HCT116 (cell line): ENCODE measurements around the gene LAMP1. TPM values are rescaled to one million over a fixed set of nuclear protein-coding genes. Genes with fewer than 3 reads are reported as not detected.
"Not testable (repeated sequence)": the region's sequence is repeated elsewhere in the genome, so short reads cannot be mapped to it uniquely, and the experiment has no call there.

Source experiments
- ATAC-seq: fragments of 200-7000 bp; cut with Tn5 transposase; 2 replicates; pipeline ENCODE4 v1.9.1; 2020; ENCODE audit warnings: mild to moderate bottlenecking, moderate library complexity
- BruUV-seq: library from RNA; stranded (reverse); fragments of 400-500 nt; replicated peaks from 2 replicates; lab custom pipeline; 2021; lab: Mats Ljungman, UMichigan
- CTCF ChIA-PET: fragments of 300-600 bp; sonication (Branson Sonifier 250); formaldehyde crosslinking; loops from one replicate; lab custom pipeline; 2021; ENCODE audit warnings: antibody characterized with exemption; lab: Charles Lee
- POLR2A ChIA-PET: fragments of 300-600, 350-600 bp; sonication (Branson Sonifier 250); formaldehyde crosslinking; loops from one replicate; lab custom pipeline; 2021; ENCODE audit warnings: antibody characterized with exemption; lab: Charles Lee
- RAD21 ChIA-PET, 2 experiments: fragments of 300-600 bp; sonication (Branson Sonifier 250); formaldehyde crosslinking; loops; one replicate each; lab custom pipeline; 2023; ENCODE audit warnings: low total read pairs in 2 of 2; ENCODE audit not compliant: uncharacterized antibody in 2 of 2, unreplicated experiment in 2 of 2, low non-redundant PET in 1 of 2; lab: Charles Lee
- DNase-seq: peaks from one replicate; pipeline ENCODE4 v3.0.0-alpha.2; 2010; ENCODE audit warnings: low read depth, low spot score
- H2AFZ ChIP-seq: fragments of 200-600 bp; shearing (Covaris generic), sonication (generic); 2 replicates; pipeline ENCODE4 v1.6.1; 2017; ENCODE audit warnings: low read depth, mixed run types, mixed read lengths, antibody characterized with exemption, low read length; ENCODE audit not compliant: poor library complexity, severe bottlenecking
- H3K27ac ChIP-seq: 2 replicates; pipeline ENCODE4 v1.5.1; 2012; ENCODE audit warnings: low read depth, low read length
- H3K27me3 ChIP-seq: fragments of 200-600 bp; sonication (generic); 2 replicates; pipeline ENCODE4 v1.6.1; 2016; ENCODE audit warnings: mixed run types, low read length, mixed read lengths; ENCODE audit not compliant: insufficient read depth
- H3K36me3 ChIP-seq, 2 experiments: fragments of 200-500 bp in 1 of 2; fragments of 200-600 bp in 1 of 2; sonication (Bioruptor generic) in 1 of 2; sonication (generic) in 1 of 2; 2 replicates each; pipeline versions ENCODE4 v1.5.1 to v1.6.1; 2014 to 2016; ENCODE audit warnings: low read length in 2 of 2, inconsistent platforms in 1 of 2, mixed read lengths in 1 of 2, mixed run types in 1 of 2; ENCODE audit not compliant: insufficient read depth in 2 of 2, control insufficient read depth in 1 of 2
- H3K4me1 ChIP-seq, 2 experiments: fragments of 200-600 bp in 1 of 2; sonication (generic) in 1 of 2; 2 replicates each; pipeline versions ENCODE4 v1.5.1 to v1.6.1; 2012 to 2017; ENCODE audit warnings: low read length in 2 of 2, inconsistent platforms in 1 of 2, mild to moderate bottlenecking in 1 of 2, mixed read lengths in 1 of 2, mixed run types in 1 of 2, moderate library complexity in 1 of 2; ENCODE audit not compliant: insufficient read depth in 2 of 2, control insufficient read depth in 1 of 2
- H3K4me2 ChIP-seq: fragments of 200-600 bp; sonication (generic); 2 replicates; pipeline ENCODE4 v1.6.1; 2017; ENCODE audit warnings: mixed run types, low read length, mixed read lengths
- H3K4me3 ChIP-seq, 2 experiments: fragments of 200-600 bp in 1 of 2; sonication (generic) in 1 of 2; replicated peaks in 1 of 2; 2 replicates each; pipeline ENCODE4 v1.5.1; 2011 to 2016; ENCODE audit warnings: low read length in 2 of 2, control low read depth in 1 of 2, low read depth in 1 of 2, mild to moderate bottlenecking in 1 of 2, mixed read lengths in 1 of 2, mixed run types in 1 of 2
- H3K79me2 ChIP-seq: fragments of 200-600 bp; sonication (generic); 2 replicates; pipeline ENCODE4 v1.6.1; 2017; ENCODE audit warnings: mild to moderate bottlenecking, mixed run types, low read length, moderate library complexity, mixed read lengths; ENCODE audit not compliant: insufficient read depth
- H3K9ac ChIP-seq: fragments of 200-600 bp; sonication (generic); 2 replicates; pipeline ENCODE4 v1.6.1; 2016; ENCODE audit warnings: low read length, mixed read lengths
- H3K9me2 ChIP-seq: fragments of 200-600 bp; sonication (generic), shearing (Covaris generic); 2 replicates; pipeline ENCODE4 v1.6.1; 2017; ENCODE audit warnings: mixed run types, mild to moderate bottlenecking, moderate library complexity; ENCODE audit not compliant: insufficient read depth
- H3K9me3 ChIP-seq, 2 experiments: fragments of 200-500 bp in 1 of 2; fragments of 200-600 bp in 1 of 2; sonication (Bioruptor generic) in 1 of 2; sonication (generic) in 1 of 2; 2 replicates each; pipeline ENCODE4 v1.6.1; 2014 to 2017; ENCODE audit warnings: low read length in 2 of 2, mixed read lengths in 2 of 2, inconsistent platforms in 1 of 2, low read depth in 1 of 2, mild to moderate bottlenecking in 1 of 2, mixed run types in 1 of 2, moderate library complexity in 1 of 2; ENCODE audit not compliant: control insufficient read depth in 1 of 2, insufficient read depth in 1 of 2
- H4K20me1 ChIP-seq: fragments of 200-600 bp; sonication (generic), shearing (Covaris generic); 2 replicates; pipeline ENCODE4 v1.6.1; 2017; ENCODE audit warnings: mixed run types, mild to moderate bottlenecking, moderate library complexity; ENCODE audit not compliant: insufficient read depth
- CBX3 ChIP-seq: IDR thresholded peaks from 2 replicates; pipeline ENCODE4 v1.6.1; 2012; ENCODE audit warnings: low read depth
- POLR2AphosphoS5 ChIP-seq: IDR thresholded peaks from 2 replicates; pipeline ENCODE4 v1.6.1; 2011; ENCODE audit warnings: mild to moderate bottlenecking, low read depth, low read length, moderate library complexity
- RAD21 ChIP-seq: IDR thresholded peaks from 2 replicates; pipeline ENCODE4 v1.6.1; 2012; ENCODE audit warnings: low read depth, mild to moderate bottlenecking
- TCF7L2 ChIP-seq: IDR thresholded peaks from 2 replicates; pipeline ENCODE4 v1.7.0; 2011; ENCODE audit warnings: borderline replicate concordance, inconsistent platforms; ENCODE audit not compliant: insufficient read depth, insufficient read length; ENCODE audit errors: extremely low read depth
- YY1 ChIP-seq: IDR thresholded peaks from 2 replicates; pipeline ENCODE4 v1.6.1; 2011; ENCODE audit warnings: low read length, low read depth, moderate library complexity, mild to moderate bottlenecking; ENCODE audit not compliant: insufficient replicate concordance; ENCODE audit errors: extremely low read depth
- intact Hi-C: fragments of 100-400 bp; cut with micrococcal nuclease; formaldehyde crosslinking; loops from 2 replicates; pipeline ENCODE4 v1.10.0; 2022
- total RNA-seq: library from RNA; stranded (reverse); gene quantifications from one replicate; pipeline ENCODE4 v1.2.1, GENCODE V29; 2021; ENCODE audit not compliant: unreplicated experiment
- TF ChIP-seq, protein P1 (sequence below), 3 experiments: fragments of 200-600 bp in 1 of 3; sonication (generic) in 1 of 3; IDR thresholded peaks in 2 of 3; conservative IDR thresholded peaks in 1 of 3; 2 replicates each; pipeline ENCODE4 v1.5.1; 2012 to 2017; ENCODE audit warnings: low read depth in 2 of 3, low read length in 2 of 3, antibody characterized with exemption in 1 of 3, borderline replicate concordance in 1 of 3, control low read depth in 1 of 3, mild to moderate bottlenecking in 1 of 3, mixed read lengths in 1 of 3, mixed run types in 1 of 3, moderate library complexity in 1 of 3; ENCODE audit not compliant: insufficient read depth in 1 of 3
- TF ChIP-seq, protein P2 (sequence below): IDR thresholded peaks from 2 replicates; pipeline ENCODE4 v1.6.1; 2012
- TF ChIP-seq, protein P3 (sequence below): IDR thresholded peaks from 2 replicates; pipeline ENCODE4 v1.6.1; 2012

The LAMP1 gene
- total RNA-seq, 1 experiment from 2014 or later, result 158 TPM

DNA sequence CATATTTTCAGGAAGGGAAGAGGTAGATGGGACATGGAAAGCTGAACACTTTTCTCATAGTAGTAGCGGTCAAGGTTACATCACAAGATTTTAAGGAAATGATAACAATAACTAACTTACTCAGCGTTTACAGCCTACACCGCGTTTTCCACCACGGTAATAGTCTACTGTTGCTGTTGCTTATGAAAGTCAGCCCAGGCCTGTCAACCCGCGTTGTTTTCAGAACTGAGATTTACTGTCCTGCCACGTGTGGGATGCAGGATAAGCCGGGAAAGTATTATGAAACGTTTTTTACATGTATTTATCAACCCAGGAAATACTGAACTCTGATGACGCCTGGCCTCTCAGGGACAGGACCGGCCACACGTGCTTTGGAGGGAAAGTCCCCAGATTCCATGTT, 36.0 kb upstream of the LAMP1 start:
- no peak overlapping the region for H3K27ac ChIP-seq
- no peaks in the 10 kb centered on the region for H3K4me1 ChIP-seq
- H3K4me3 ChIP-seq, result no peak overlapping the region
- H3K27me3 ChIP-seq, result no peaks in the 10 kb centered on the region
- CTCF ChIA-PET, result no interaction called here
- DNase-seq, result no peak
- ATAC-seq, result no peak
- no peaks in the 10 kb centered on the region for H3K9me3 ChIP-seq
- no peak overlapping the region for H2AFZ ChIP-seq
- H3K36me3 ChIP-seq, result peaks cover 24 to 41% of the 10 kb centered on the region in 2 experiments
- POLR2A ChIA-PET, result no interaction called here
- H3K79me2 ChIP-seq, result 0 out of 2 replicates have a peak, but pooled peaks cover 3% of the 10 kb centered on the region
- H3K9ac ChIP-seq, result no peak overlapping the region
- H3K9me2 ChIP-seq, result no peaks in the 10 kb centered on the region
- intact Hi-C loops, result no loop called here
- TF ChIP-seq CBX3 (no peak), POLR2AphosphoS5 (no peak), TCF7L2 (no peak), RAD21 (no peak), YY1 (no peak)
- TF ChIP-seq, protein P1, sequence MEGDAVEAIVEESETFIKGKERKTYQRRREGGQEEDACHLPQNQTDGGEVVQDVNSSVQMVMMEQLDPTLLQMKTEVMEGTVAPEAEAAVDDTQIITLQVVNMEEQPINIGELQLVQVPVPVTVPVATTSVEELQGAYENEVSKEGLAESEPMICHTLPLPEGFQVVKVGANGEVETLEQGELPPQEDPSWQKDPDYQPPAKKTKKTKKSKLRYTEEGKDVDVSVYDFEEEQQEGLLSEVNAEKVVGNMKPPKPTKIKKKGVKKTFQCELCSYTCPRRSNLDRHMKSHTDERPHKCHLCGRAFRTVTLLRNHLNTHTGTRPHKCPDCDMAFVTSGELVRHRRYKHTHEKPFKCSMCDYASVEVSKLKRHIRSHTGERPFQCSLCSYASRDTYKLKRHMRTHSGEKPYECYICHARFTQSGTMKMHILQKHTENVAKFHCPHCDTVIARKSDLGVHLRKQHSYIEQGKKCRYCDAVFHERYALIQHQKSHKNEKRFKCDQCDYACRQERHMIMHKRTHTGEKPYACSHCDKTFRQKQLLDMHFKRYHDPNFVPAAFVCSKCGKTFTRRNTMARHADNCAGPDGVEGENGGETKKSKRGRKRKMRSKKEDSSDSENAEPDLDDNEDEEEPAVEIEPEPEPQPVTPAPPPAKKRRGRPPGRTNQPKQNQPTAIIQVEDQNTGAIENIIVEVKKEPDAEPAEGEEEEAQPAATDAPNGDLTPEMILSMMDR (IDR thresholded peaks at IDR 0.05 in 2 of 3, conservative IDR thresholded peaks at IDR 0.05 in 1 of 3; ENCODE audit: borderline replicate concordance in 1 of 3, insufficient read depth in 1 of 3, low read depth in 2 of 3, low read length in 2 of 3), result no peak
- TF ChIP-seq, protein P2, sequence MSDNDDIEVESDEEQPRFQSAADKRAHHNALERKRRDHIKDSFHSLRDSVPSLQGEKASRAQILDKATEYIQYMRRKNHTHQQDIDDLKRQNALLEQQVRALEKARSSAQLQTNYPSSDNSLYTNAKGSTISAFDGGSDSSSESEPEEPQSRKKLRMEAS, result no peak
- TF ChIP-seq, protein P3, sequence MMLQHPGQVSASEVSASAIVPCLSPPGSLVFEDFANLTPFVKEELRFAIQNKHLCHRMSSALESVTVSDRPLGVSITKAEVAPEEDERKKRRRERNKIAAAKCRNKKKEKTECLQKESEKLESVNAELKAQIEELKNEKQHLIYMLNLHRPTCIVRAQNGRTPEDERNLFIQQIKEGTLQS, result no peak
- H3K4me2 ChIP-seq, result no peak overlapping the region
- H4K20me1 ChIP-seq, result no peaks in the 10 kb centered on the region
- RAD21 ChIA-PET, result no interaction called here
- BruUV-seq, result no TSS peak

DNA sequence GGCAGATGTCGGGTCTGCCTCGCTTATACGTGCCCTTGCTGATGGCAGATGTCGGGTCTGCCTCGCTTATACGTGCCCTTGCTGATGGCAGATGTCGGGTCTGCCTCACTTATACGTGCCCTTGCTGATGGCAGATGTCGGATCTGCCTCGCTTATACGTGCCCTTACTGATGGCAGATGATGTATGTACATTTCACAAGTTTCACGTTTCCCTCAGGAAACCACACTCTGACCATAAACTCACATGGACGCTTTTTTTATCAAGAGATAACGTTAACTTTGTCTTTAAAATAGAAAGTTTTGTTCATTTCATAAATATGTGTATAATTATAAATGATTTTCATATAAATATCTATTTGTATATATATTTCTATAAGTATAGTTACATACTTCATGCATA, 34.0 kb upstream of the LAMP1 start:
- CTCF ChIA-PET, result not testable (repeated sequence)

More for the DNA sequence above, 34.0 kb upstream of the LAMP1 start:
- H3K9me3 ChIP-seq, H2AFZ ChIP-seq, H3K4me2 ChIP-seq, H3K27ac ChIP-seq, ATAC-seq, H4K20me1 ChIP-seq, H3K9me2 ChIP-seq, DNase-seq, H3K4me3 ChIP-seq, BruUV-seq, H3K27me3 ChIP-seq, POLR2A ChIA-PET, H3K9ac ChIP-seq, H3K4me1 ChIP-seq, RAD21 ChIA-PET, intact Hi-C loops, H3K79me2 ChIP-seq: not testable (repeated sequence)
- peaks cover 17 to 23% of the 10 kb centered on the region in 2 experiments; a peak in 3 of 4 replicates for H3K36me3 ChIP-seq
